ENCODE results near the gene KCNMA1. TPM values are rescaled to one million over a fixed set of nuclear protein-coding genes. Genes with fewer than 3 reads are reported as not detected.
A peak's percentile ranks its signal among the peaks of the same experiment; 100 is the strongest.

KCNMA1 gene
- total and polyA plus RNA-seq, 4 donors, result 36.2 to 95.0 (median 54.3) TPM

DNA sequence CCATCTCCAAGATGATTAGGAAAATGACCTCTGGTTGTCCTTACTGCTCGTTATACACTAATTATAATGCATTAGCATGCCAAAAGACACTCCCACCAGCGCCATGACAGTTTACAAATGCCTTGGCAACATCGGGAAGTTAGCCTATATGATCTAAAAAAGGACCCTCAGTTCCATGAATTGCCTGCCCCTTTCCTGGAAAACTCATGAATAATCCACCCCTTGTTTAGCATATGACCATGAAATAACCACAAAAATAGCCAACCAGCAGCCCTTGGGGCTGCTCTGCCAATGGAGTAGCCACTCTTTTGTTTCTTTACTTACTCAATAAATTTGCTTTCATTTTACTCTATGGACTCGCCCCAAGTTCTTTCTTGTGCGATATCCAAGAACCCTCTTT is 41.6 kb upstream of the KCNMA1 start:
- no peaks in the 10 kb centered on the region for H3K36me3 ChIP-seq (ENCODE audit: control insufficient read depth, insufficient read depth, low read length)
- no peaks in the 10 kb centered on the region for H3K9me3 ChIP-seq (ENCODE audit: control insufficient read depth, insufficient read depth, low read length)

DNA sequence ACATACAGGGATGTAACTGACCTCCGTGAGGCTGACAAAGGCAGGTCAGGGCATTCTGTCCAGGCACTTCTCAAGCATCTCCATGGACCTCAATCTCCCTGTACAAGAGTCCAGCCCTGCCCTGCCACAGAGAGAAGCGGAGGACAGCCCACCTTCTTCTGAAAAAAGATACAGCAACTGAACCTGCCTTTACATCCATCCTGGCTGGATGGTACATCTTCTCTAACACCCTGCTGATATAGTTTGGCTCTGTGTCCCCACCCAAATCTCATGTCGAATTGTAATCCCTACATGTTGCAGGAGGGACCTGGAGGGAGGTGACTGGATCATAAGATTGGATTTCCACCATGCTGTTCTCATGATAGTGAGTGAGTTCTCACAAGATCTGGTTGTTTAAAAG is 40.5 kb upstream of the KCNMA1 start:
- Histone ChIP-seq H3K36me3 (ENCODE audit: control insufficient read depth, insufficient read depth, low read length) (no peaks in the 10 kb centered on the region), H3K4me1 (ENCODE audit: control insufficient read depth, insufficient read depth, low read length) (no peaks in the 10 kb centered on the region), H3K4me3 (ENCODE audit: low read depth, low read length) (no peak overlapping the region), H3K27ac (ENCODE audit: low read depth, low read length) (no peak overlapping the region), H3K27me3 (ENCODE audit: control insufficient read depth, insufficient read depth, low read length) (no peaks in the 10 kb centered on the region), H3K9me3 (ENCODE audit: control insufficient read depth, insufficient read depth, low read length) (no peaks in the 10 kb centered on the region)
- no peak for DNase-seq (ENCODE audit: low read depth in 4 of 6, low spot score in 6 of 6)
- WGBS (ENCODE audit: insufficient coverage), result 93% methylated on average over 2 of the region's 3 CpGs

More for the DNA sequence above, 41.6 kb upstream of the KCNMA1 start:
- Histone ChIP-seq H3K4me3 (ENCODE audit: low read depth, low read length) (no peak overlapping the region), H3K4me1 (ENCODE audit: control insufficient read depth, insufficient read depth, low read length) (no peaks in the 10 kb centered on the region), H3K27ac (ENCODE audit: low read depth, low read length) (no peak overlapping the region), H3K27me3 (ENCODE audit: control insufficient read depth, insufficient read depth, low read length) (no peaks in the 10 kb centered on the region)
- WGBS (ENCODE audit: insufficient coverage), result 67% methylated on average over 3 of the region's 5 CpGs
- no peak for DNase-seq (ENCODE audit: low read depth in 4 of 6, low spot score in 6 of 6)

DNA sequence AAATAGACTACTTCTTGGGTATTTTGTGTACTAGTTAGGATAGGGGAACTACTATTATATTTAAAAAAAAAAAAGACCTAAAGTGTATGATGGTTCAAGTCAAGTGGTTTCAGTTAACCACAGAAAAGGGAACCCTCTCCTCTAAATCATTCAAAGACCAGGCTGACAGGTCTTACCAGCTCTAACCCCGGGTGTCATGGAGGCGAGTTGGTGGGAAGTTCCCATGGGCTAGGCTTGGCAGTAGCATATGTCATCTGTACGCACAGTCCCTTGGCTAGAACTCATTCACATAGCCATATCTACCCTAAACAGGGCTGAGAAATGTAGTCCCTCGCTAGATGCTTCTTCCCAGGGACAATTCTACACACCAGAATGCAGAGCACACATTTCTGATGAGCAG is 37.7 kb upstream of the KCNMA1 start:
- no peaks in the 10 kb centered on the region for H3K4me1 ChIP-seq (ENCODE audit: control insufficient read depth, insufficient read depth, low read length)
- H3K36me3 ChIP-seq (ENCODE audit: control insufficient read depth, insufficient read depth, low read length), result no peaks in the 10 kb centered on the region
- H3K27ac ChIP-seq (ENCODE audit: low read depth, low read length), result no peak overlapping the region
- H3K27me3 ChIP-seq (ENCODE audit: control insufficient read depth, insufficient read depth, low read length), result peaks cover 5% of the 10 kb centered on the region
- WGBS (ENCODE audit: insufficient coverage), result 77% methylated on average over 4 of the region's 4 CpGs
- no peaks in the 10 kb centered on the region for H3K9me3 ChIP-seq (ENCODE audit: control insufficient read depth, insufficient read depth, low read length)
- DNase-seq (ENCODE audit: low read depth in 4 of 6, low spot score in 6 of 6), result no peak
- no peak overlapping the region for H3K4me3 ChIP-seq (ENCODE audit: low read depth, low read length)

DNA sequence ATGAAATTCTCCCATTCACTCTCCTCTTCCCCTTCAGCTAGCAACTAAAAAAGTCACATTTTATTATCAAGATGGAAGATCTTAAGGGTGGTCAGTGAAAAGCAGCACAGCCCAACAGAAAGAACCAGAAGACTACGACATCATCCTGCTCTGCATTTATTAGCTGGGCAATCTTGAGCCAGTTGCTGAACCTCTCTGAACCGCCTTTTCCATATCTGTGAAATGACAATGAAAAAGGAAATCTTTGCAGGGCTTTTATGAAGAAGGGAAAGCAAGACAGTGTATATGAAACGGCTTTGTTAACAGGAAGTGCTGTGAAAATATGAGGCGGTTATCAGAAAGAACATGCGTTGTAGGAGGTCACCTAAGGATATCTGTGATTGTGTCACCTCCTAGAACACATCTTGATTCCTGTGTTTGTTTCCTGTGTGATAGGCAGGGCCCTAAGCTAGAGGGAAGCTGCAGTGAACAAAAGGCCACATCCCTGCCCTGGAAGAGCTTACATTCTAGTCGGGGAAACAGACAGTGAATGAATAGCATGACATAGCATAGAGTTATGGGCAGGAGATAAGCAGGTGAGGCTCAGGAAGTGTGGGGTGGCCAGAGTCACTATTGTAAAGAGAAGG is 36.0 kb upstream of the KCNMA1 start:
- H3K36me3 ChIP-seq (ENCODE audit: control insufficient read depth, insufficient read depth, low read length), result no peaks in the 10 kb centered on the region
- no peak overlapping the region for H3K27ac ChIP-seq (ENCODE audit: low read depth, low read length)
- no peaks in the 10 kb centered on the region for H3K9me3 ChIP-seq (ENCODE audit: control insufficient read depth, insufficient read depth, low read length)
- no peaks in the 10 kb centered on the region for H3K4me1 ChIP-seq (ENCODE audit: control insufficient read depth, insufficient read depth, low read length)
- H3K4me3 ChIP-seq (ENCODE audit: low read depth, low read length), result no peak overlapping the region
- 98% methylated on average over 4 of the region's 6 CpGs for WGBS (ENCODE audit: insufficient coverage)
- no peak for DNase-seq (ENCODE audit: low read depth in 4 of 6, low spot score in 6 of 6)
- H3K27me3 ChIP-seq (ENCODE audit: control insufficient read depth, insufficient read depth, low read length), result peaks cover 5% of the 10 kb centered on the region

DNA sequence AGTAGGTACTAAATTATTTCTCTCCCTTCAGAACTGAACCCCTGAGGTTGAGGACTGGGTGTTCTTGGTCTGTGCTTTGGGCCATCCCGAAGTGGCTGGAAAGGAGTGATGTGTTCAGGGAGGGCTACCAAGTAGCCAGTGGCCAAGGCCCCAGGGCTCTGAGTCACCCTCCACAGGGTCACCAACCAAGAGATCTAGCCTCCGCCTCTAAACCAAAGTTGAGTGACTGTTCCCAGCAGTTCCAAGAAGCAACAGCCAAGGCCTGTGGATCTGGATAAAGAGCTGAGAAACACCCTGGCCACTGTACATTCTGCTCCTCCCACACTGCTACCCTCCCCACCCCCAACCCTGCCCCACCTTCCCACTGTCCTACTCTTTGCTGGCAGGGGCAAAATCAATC is 35.5 kb upstream of the KCNMA1 start:
- 88% methylated on average over 2 of the region's 2 CpGs for WGBS (ENCODE audit: insufficient coverage)
- no peak for DNase-seq (ENCODE audit: low read depth in 4 of 6, low spot score in 6 of 6)
- Histone ChIP-seq H3K4me1 (ENCODE audit: control insufficient read depth, insufficient read depth, low read length) (no peaks in the 10 kb centered on the region), H3K27ac (ENCODE audit: low read depth, low read length) (no peak overlapping the region), H3K4me3 (ENCODE audit: low read depth, low read length) (no peak overlapping the region), H3K27me3 (ENCODE audit: control insufficient read depth, insufficient read depth, low read length) (peaks cover 5% of the 10 kb centered on the region), H3K9me3 (ENCODE audit: control insufficient read depth, insufficient read depth, low read length) (no peaks in the 10 kb centered on the region), H3K36me3 (ENCODE audit: control insufficient read depth, insufficient read depth, low read length) (no peaks in the 10 kb centered on the region)

DNA sequence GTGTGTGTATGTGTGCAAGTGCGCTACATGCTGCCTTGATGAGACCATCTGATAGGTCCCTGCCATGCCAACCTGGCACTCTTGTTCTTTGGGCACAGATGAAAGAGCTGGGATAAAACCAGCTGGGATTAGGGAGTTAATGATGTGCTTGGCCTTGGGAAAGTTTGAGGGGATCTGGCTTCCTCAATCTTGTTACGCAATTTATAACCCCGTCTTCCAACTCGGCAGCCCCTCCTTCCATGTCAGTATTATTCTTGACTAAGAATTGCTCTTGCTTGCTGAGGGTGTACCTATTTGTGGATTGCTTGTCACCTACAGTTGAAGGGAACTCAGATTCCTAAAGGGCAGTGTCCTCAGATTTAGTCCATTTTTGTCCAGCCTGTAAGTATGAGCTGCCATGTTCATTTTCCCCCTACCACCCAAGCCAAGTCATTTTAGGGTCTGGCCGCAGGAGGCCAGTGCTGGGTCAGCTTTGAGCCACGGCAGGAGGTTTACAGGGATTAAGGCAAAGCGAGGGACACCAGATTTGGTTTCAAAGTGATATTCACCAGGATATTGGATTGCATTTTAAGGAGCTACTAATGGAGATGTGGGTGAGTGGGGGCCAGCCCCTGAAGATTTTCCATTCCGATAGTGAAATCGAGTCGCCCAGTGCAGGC is 34.1 kb upstream of the KCNMA1 start:
- H3K4me1 ChIP-seq (ENCODE audit: control insufficient read depth, insufficient read depth, low read length), result no peaks in the 10 kb centered on the region
- no peak for DNase-seq (ENCODE audit: low read depth in 4 of 6, low spot score in 6 of 6)
- no peaks in the 10 kb centered on the region for H3K9me3 ChIP-seq (ENCODE audit: control insufficient read depth, insufficient read depth, low read length)
- H3K27me3 ChIP-seq (ENCODE audit: control insufficient read depth, insufficient read depth, low read length), result peaks cover 5% of the 10 kb centered on the region
- H3K4me3 ChIP-seq (ENCODE audit: low read depth, low read length), result no peak overlapping the region
- no peak overlapping the region for H3K27ac ChIP-seq (ENCODE audit: low read depth, low read length)
- no peaks in the 10 kb centered on the region for H3K36me3 ChIP-seq (ENCODE audit: control insufficient read depth, insufficient read depth, low read length)
- 93% methylated on average over 7 of the region's 10 CpGs for WGBS (ENCODE audit: insufficient coverage)

DNA sequence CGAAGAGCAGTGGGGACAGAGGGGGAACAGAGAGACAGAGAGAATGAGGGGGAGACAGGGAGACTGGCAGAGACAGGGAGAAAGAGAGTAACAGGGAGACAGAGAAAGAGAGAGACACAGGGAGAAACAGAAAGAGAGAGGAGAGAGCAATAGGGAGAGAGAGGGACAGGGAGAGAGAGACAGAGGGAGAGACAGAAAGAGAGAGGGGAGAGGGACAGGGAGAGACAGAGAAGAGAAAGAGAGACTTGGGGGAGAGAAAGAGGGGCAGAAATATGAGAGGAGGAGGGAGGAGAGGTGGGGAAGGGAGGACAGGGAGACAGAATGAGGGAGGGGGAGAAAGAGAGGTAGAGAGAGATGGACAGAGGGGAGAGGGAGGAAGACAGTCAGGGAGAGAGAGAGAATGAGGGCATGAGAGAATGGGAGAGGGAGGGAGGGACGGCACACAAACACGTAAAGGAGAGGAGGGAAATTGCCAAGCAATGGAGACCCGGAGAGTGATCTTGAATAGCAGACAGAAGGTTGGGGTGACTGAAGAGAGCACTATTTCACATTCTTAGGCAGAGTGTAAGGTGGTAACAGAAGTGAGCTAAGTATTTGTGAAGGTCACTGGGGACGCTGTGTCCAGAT is 33.3 kb upstream of the KCNMA1 start:
- no peaks in the 10 kb centered on the region for H3K9me3 ChIP-seq (ENCODE audit: control insufficient read depth, insufficient read depth, low read length)
- H3K36me3 ChIP-seq (ENCODE audit: control insufficient read depth, insufficient read depth, low read length), result no peaks in the 10 kb centered on the region
- H3K4me3 ChIP-seq (ENCODE audit: low read depth, low read length), result no peak overlapping the region
- H3K27ac ChIP-seq (ENCODE audit: low read depth, low read length), result no peak overlapping the region
- no peaks in the 10 kb centered on the region for H3K4me1 ChIP-seq (ENCODE audit: control insufficient read depth, insufficient read depth, low read length)
- DNase-seq (ENCODE audit: low read depth in 4 of 6, low spot score in 6 of 6), result no peak
- H3K27me3 ChIP-seq (ENCODE audit: control insufficient read depth, insufficient read depth, low read length), result peaks cover 5% of the 10 kb centered on the region
- WGBS (ENCODE audit: insufficient coverage), result 66% methylated on average over 5 of the region's 5 CpGs

DNA sequence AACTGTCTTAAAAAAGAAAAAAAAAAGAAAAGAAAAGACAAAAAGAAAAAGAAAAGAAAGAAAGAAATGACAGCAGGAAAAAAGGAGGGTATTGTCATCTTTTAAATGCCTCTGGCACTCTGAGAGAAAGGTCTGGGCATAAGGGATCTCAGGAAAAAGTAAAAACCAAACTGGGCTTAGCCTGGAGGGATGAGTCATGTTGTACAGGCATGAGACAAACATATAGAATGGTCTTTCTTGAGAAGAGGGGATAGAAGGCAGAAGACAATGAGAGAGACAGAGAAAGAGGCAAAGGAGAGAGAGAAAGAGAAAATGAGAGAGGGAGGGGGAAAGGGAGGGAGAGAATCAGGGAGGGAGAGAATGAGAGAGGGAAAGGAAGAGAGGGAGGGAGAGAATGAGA is 32.3 kb upstream of the KCNMA1 start:
- H3K4me3 ChIP-seq (ENCODE audit: low read depth, low read length), result no peak overlapping the region
- H3K9me3 ChIP-seq (ENCODE audit: control insufficient read depth, insufficient read depth, low read length), result no peaks in the 10 kb centered on the region
- H3K4me1 ChIP-seq (ENCODE audit: control insufficient read depth, insufficient read depth, low read length), result no peaks in the 10 kb centered on the region
- no peak overlapping the region for H3K27ac ChIP-seq (ENCODE audit: low read depth, low read length)
- DNase-seq (ENCODE audit: low read depth in 4 of 6, low spot score in 6 of 6), result no peak
- H3K27me3 ChIP-seq (ENCODE audit: control insufficient read depth, insufficient read depth, low read length), result peaks cover 5% of the 10 kb centered on the region
- no peaks in the 10 kb centered on the region for H3K36me3 ChIP-seq (ENCODE audit: control insufficient read depth, insufficient read depth, low read length)

DNA sequence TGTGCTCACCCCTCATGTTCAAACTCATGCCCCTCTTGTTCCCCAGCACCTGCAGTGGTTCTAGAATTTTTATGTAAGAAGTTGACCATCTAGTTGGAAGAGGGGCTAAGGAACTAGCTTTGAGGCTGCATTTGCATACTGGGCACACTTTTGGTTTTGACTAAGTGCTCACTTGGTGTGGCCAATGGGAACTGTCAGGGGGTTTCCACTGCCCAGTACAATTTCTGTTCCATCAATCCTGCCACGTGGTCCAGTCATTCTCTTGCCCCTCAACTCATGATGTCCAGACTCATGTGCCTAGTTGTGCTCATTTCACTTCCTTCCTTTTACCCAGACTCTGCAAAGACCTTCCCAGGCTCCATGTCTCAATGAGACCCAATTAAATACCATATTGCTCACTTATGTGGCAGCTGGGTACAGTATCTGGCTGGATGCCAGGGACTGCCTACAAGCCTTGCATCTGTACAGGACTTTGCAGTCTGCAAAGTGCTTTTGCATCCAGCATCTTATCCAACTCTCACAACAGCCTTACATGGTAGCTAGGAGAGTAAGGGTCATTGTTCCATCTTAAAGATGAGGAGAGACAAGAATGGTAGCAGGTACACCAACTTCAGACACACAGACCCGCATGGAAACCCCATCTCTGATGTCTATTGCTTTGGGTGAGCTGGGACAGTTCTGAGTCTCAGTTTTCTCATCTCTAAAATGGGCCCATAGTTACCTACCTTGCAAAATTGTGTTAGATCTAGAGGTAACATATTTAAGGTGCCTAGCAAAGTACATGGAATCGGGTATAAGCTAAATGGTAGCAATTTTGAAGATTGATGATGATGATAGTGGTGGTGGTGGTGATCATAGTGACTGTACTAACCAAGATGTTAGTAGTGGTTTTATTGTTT is 30.1 kb upstream of the KCNMA1 start:
- DNase-seq (ENCODE audit: low read depth in 4 of 6, low spot score in 6 of 6), result peak in 3 of 6 donors; percentile 32 to 75 (median 38)
- no peak overlapping the region for H3K4me3 ChIP-seq (ENCODE audit: low read depth, low read length)
- no peaks in the 10 kb centered on the region for H3K4me1 ChIP-seq (ENCODE audit: control insufficient read depth, insufficient read depth, low read length)
- WGBS (ENCODE audit: insufficient coverage), result 27% methylated on average over 1 of the region's 3 CpGs
- no peak overlapping the region for H3K27ac ChIP-seq (ENCODE audit: low read depth, low read length)
- no peaks in the 10 kb centered on the region for H3K9me3 ChIP-seq (ENCODE audit: control insufficient read depth, insufficient read depth, low read length)
- H3K36me3 ChIP-seq (ENCODE audit: control insufficient read depth, insufficient read depth, low read length), result no peaks in the 10 kb centered on the region
- peaks cover 5% of the 10 kb centered on the region for H3K27me3 ChIP-seq (ENCODE audit: control insufficient read depth, insufficient read depth, low read length)

All from spinal cord (tissue), 10 donors.